ENCODE results near the gene C4A. TPM values are rescaled to one million over a fixed set of nuclear protein-coding genes. Genes with fewer than 3 reads are reported as not detected.

The C4A gene
- total RNA-seq, 1 experiment from 2014 or later: 8.1 TPM

DNA sequence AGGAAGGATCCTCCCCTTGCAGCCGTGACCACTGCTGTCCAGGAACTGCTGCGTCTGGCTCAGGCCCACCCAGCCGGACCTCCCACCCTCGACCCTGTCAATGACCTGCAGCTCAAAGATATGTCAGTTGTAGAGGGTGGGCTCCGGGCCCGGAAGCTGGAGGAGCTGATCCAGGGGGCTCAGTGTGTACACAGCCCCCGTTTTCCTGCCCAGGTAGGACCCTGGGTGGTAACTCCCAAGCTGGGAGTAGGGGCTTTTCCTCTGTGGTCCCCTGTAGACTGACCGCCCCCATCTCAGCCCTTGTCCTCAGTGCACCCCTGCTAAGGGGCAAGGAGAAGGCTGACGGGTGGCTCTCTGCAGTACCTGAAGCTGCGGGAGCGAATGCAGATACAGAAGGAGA is 13.5 kb upstream of the C4A start:
- ChIA-PET CTCF (no interaction called here), POLR2A (no interaction called here)
- Histone ChIP-seq H3K9me3 (ENCODE audit: control insufficient read depth, insufficient read depth, low read depth, low read length) (no peaks in the 10 kb centered on the region), H3K27ac (ENCODE audit: low read length) (no peak overlapping the region), H3K4me1 (ENCODE audit: control insufficient read depth, insufficient read depth, low read length) (peaks cover 10% of the 10 kb centered on the region; the same call in 1 of the 2 replicates), H3K4me3 (ENCODE audit: low read depth in 2 of 2, low read length in 2 of 2) (no peak overlapping the region), H3K27me3 (ENCODE audit: control insufficient read depth, insufficient read depth, low read length) (no peaks in the 10 kb centered on the region), H3K36me3 (ENCODE audit: control insufficient read depth, insufficient read depth, low read length) (peaks cover 11% of the 10 kb centered on the region; the same call in 1 of the 2 replicates)
- DNase-seq (ENCODE audit: low read depth, low spot score) (no peak), ATAC-seq (no peak)
- no TSS peak for BruUV-seq (replicated peaks)
- TF ChIP-seq, protein P1, sequence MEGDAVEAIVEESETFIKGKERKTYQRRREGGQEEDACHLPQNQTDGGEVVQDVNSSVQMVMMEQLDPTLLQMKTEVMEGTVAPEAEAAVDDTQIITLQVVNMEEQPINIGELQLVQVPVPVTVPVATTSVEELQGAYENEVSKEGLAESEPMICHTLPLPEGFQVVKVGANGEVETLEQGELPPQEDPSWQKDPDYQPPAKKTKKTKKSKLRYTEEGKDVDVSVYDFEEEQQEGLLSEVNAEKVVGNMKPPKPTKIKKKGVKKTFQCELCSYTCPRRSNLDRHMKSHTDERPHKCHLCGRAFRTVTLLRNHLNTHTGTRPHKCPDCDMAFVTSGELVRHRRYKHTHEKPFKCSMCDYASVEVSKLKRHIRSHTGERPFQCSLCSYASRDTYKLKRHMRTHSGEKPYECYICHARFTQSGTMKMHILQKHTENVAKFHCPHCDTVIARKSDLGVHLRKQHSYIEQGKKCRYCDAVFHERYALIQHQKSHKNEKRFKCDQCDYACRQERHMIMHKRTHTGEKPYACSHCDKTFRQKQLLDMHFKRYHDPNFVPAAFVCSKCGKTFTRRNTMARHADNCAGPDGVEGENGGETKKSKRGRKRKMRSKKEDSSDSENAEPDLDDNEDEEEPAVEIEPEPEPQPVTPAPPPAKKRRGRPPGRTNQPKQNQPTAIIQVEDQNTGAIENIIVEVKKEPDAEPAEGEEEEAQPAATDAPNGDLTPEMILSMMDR (IDR thresholded peaks at IDR 0.05): no peak
- TF ChIP-seq, protein P2, sequence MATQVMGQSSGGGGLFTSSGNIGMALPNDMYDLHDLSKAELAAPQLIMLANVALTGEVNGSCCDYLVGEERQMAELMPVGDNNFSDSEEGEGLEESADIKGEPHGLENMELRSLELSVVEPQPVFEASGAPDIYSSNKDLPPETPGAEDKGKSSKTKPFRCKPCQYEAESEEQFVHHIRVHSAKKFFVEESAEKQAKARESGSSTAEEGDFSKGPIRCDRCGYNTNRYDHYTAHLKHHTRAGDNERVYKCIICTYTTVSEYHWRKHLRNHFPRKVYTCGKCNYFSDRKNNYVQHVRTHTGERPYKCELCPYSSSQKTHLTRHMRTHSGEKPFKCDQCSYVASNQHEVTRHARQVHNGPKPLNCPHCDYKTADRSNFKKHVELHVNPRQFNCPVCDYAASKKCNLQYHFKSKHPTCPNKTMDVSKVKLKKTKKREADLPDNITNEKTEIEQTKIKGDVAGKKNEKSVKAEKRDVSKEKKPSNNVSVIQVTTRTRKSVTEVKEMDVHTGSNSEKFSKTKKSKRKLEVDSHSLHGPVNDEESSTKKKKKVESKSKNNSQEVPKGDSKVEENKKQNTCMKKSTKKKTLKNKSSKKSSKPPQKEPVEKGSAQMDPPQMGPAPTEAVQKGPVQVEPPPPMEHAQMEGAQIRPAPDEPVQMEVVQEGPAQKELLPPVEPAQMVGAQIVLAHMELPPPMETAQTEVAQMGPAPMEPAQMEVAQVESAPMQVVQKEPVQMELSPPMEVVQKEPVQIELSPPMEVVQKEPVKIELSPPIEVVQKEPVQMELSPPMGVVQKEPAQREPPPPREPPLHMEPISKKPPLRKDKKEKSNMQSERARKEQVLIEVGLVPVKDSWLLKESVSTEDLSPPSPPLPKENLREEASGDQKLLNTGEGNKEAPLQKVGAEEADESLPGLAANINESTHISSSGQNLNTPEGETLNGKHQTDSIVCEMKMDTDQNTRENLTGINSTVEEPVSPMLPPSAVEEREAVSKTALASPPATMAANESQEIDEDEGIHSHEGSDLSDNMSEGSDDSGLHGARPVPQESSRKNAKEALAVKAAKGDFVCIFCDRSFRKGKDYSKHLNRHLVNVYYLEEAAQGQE (IDR thresholded peaks at IDR 0.05; ENCODE audit: insufficient read depth in 1 of 2, low read depth in 2 of 2, low read length in 1 of 2): no peak
- TF ChIP-seq POLR2AphosphoS5 (IDR thresholded peaks at IDR 0.05; ENCODE audit: low read depth, low read length) (no peak), SIN3A (IDR thresholded peaks at IDR 0.05; ENCODE audit: borderline replicate concordance, insufficient read depth, low read depth, low read length) (no peak), TCF7L2 (IDR thresholded peaks at IDR 0.05; ENCODE audit: low read depth, low read length) (no peak)
- intact Hi-C loops (cut with micrococcal nuclease; ENCODE audit: unreplicated experiment): no loop called here
- in situ Hi-C loops (cut with HindIII; ENCODE audit: low pct_unique_long_range_greater_than_20kb, low sequenced_read_pairs): no loop called here

DNA sequence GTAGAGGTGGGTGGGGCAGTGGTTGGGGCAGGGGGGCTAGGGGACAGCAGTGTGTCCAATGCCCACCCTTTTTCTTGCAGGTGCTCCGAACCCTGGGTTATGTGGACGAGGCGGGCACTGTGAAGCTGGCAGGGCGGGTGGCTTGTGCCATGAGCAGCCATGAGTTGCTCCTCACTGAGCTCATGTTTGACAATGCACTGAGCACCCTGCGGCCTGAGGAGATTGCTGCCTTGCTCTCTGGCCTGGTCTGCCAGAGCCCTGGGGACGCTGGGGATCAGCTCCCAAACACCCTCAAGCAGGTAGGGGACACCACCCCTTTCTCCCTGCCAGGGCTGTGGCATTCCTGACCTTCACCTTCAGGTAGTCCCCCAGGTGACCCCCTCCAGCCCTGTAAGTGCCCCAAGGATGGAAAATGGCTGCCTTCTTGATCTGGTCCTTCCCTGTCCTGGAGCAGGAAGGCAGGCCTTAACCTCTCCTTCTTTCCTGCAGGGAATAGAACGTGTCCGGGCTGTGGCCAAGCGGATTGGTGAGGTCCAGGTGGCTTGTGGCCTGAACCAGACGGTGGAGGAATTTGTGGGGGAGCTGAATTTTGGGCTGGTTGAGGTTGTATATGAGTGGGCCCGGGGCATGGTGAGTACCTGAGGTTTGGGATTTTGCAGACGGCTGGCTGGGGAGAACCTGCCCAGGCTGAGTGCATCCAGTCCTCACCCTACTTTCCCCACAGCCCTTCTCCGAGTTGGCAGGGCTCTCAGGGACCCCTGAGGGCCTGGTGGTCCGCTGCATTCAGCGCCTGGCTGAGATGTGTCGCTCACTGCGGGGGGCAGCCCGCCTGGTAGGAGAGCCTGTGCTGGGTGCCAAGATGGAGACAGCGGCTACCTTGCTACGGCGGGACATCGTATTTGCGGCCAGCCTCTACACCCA is 12.8 kb upstream of the C4A start:
- ATAC-seq: no peak

More for the DNA sequence above, 12.8 kb upstream of the C4A start:
- in situ Hi-C loops (cut with HindIII; ENCODE audit: low pct_unique_long_range_greater_than_20kb, low sequenced_read_pairs): no loop called here
- H3K27me3 ChIP-seq (ENCODE audit: control insufficient read depth, insufficient read depth, low read length): no peaks in the 10 kb centered on the region
- ChIA-PET CTCF (no interaction called here), POLR2A (no interaction called here)
- TF ChIP-seq, protein P2 (IDR thresholded peaks at IDR 0.05; ENCODE audit: insufficient read depth in 1 of 2, low read depth in 2 of 2, low read length in 1 of 2): no peak
- TF ChIP-seq POLR2AphosphoS5 (IDR thresholded peaks at IDR 0.05; ENCODE audit: low read depth, low read length): no peak
- no peak for TF ChIP-seq TCF7L2 (IDR thresholded peaks at IDR 0.05; ENCODE audit: low read depth, low read length)
- TF ChIP-seq, protein P1 (IDR thresholded peaks at IDR 0.05): no peak
- no peak for TF ChIP-seq SIN3A (IDR thresholded peaks at IDR 0.05; ENCODE audit: borderline replicate concordance, insufficient read depth, low read depth, low read length)
- H3K9me3 ChIP-seq (ENCODE audit: control insufficient read depth, insufficient read depth, low read depth, low read length): no peaks in the 10 kb centered on the region
- BruUV-seq (replicated peaks): no TSS peak
- H3K4me3 ChIP-seq (ENCODE audit: low read depth in 2 of 2, low read length in 2 of 2): no peak overlapping the region
- H3K4me1 ChIP-seq (ENCODE audit: control insufficient read depth, insufficient read depth, low read length): peaks cover 12% of the 10 kb centered on the region; the same call in 1 of the 2 replicates
- no peak overlapping the region for H3K27ac ChIP-seq (ENCODE audit: low read length)
- intact Hi-C loops (cut with micrococcal nuclease; ENCODE audit: unreplicated experiment): no loop called here
- DNase-seq (ENCODE audit: low read depth, low spot score): no peak
- H3K36me3 ChIP-seq (ENCODE audit: control insufficient read depth, insufficient read depth, low read length): peaks cover 10% of the 10 kb centered on the region; the same call in 1 of the 2 replicates
